ENCODE measurements around the gene MAPKAP1. TPM values are rescaled to one million over a fixed set of nuclear protein-coding genes. Genes with fewer than 3 reads are reported as not detected.

MAPKAP1 gene
- total and polyA plus RNA-seq, 2 donors = 61.4 to 97.6 TPM

DNA sequence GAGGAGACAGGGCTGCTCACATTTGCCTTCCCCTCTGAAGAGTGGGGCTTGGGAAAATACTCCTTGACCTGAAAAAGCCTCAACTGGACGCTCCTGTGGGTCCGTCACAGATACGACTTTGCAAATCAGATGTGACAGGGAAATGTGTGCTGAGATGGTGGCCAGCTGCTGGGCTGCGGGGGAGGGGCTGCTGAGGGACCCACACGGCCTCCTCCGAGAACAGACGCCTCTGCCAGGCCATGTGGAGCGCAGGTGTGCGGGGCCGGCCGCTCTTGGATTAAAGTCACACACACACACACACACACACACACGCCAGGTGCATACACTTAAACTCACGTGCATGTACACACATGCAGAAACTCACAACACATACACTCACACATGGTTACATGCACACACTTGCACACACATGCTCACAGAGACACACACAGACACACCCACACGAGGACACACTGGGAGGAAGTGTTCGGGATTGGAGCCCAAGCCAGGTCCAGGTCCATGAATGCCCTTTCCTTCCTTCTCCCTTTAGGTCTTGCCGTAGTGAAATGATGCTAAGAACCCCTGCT is 278.0 kb downstream of the MAPKAP1 start:
- 65% methylated on average over 16 of the region's 16 CpGs for WGBS
- no peak overlapping the region for H3K27ac ChIP-seq (ENCODE audit: low read depth)
- no peak overlapping the region for H3K4me3 ChIP-seq (ENCODE audit: low read depth, low read length)
- no peak for DNase-seq (ENCODE audit: extremely low spot score)
- no peaks in the 10 kb centered on the region for H3K4me1 ChIP-seq (ENCODE audit: insufficient read depth)
- no peaks in the 10 kb centered on the region for H3K36me3 ChIP-seq (ENCODE audit: insufficient read depth)

DNA sequence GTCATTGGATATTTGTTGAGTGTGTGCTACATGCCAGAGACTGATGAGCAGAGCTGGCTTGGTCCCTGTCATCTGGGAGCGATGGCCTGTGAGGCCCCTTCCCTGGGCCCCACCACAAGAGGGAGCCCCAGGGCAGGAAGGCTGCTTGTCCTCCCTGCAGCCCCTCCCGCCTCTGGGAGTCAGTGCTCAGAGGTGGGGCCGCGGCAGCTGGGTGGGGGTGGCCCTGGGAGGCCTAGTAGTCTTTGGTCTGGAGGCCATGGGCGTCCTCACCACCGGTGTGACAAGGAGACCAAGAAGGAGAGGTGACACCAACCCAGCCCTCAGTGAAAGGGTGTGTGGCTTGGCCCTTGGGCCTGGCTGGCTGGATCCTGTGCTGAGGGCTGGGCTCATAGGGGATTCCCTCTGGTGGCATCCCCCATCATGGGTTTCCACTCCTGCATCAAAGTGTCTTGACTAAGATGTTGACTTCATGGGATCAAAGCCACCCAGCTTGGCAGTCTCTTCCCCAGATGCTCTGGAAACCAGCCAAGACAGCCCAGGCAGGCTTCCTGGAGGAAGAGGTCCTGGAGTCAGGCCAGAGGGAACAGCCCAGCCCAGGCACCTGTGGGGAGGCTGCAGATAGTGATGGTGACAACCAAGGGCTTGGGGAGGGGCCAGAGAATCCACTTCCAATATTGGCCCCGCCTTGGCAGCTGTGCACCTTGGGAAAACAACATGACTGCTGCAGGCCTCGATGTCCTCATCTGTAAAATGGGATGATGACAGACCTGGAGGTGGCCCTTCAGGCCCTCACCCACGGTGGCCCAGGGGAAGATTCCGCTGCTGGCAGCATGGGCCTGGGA is 278.7 kb downstream of the MAPKAP1 start:
- no peak overlapping the region for H3K27ac ChIP-seq (ENCODE audit: low read depth)
- no peak for DNase-seq (ENCODE audit: extremely low spot score)
- 87% methylated on average over 10 of the region's 10 CpGs for WGBS

GRCh38 chr9:125427556-125427955 is 279.5 kb downstream of the MAPKAP1 start:
- Histone ChIP-seq H3K27ac (ENCODE audit: low read depth) (no peak overlapping the region), H3K36me3 (ENCODE audit: insufficient read depth) (no peaks in the 10 kb centered on the region), H3K4me1 (ENCODE audit: insufficient read depth) (no peaks in the 10 kb centered on the region), H3K4me3 (ENCODE audit: low read depth, low read length) (no peak overlapping the region)
- WGBS = 95% methylated on average over 18 of the region's 18 CpGs
- DNase-seq (ENCODE audit: extremely low spot score) = no peak

More for the DNA sequence above, 278.7 kb downstream of the MAPKAP1 start:
- no peaks in the 10 kb centered on the region for H3K4me1 ChIP-seq (ENCODE audit: insufficient read depth)
- no peak overlapping the region for H3K4me3 ChIP-seq (ENCODE audit: low read depth, low read length)
- no peaks in the 10 kb centered on the region for H3K36me3 ChIP-seq (ENCODE audit: insufficient read depth)

DNA sequence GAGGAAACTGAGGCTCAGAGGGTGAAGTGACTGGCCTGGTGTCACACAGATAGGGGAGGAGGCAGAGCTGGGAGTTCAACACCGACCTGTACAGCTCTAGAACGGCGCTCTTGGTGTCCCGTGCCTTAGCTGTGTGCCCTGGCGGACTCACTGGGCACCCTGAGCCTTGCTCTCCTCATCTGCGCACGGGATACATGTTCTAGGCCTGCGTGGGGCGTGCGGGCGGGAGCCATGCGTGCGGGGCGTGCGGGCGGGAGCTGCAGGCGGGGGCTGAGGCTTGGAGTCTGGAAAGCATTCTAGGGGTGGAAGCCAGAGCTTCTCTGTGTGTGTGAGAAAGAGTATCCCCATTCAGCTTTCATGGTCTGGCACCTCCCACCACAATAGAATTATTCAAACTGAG is 280.1 kb downstream of the MAPKAP1 start:
- Histone ChIP-seq H3K27ac (ENCODE audit: low read depth) (no peak overlapping the region), H3K4me3 (ENCODE audit: low read depth, low read length) (no peak overlapping the region), H3K36me3 (ENCODE audit: insufficient read depth) (no peaks in the 10 kb centered on the region), H3K4me1 (ENCODE audit: insufficient read depth) (no peaks in the 10 kb centered on the region)
- no peak for DNase-seq (ENCODE audit: extremely low spot score)
- WGBS = 85% methylated on average over 17 of the region's 17 CpGs

GRCh38 chr9:125425901-125426515 is 281.0 kb downstream of the MAPKAP1 start:
- DNase-seq (ENCODE audit: extremely low spot score) = no peak
- Histone ChIP-seq H3K4me3 (ENCODE audit: low read depth, low read length) (no peak overlapping the region), H3K4me1 (ENCODE audit: insufficient read depth) (no peaks in the 10 kb centered on the region), H3K27ac (ENCODE audit: low read depth) (no peak overlapping the region), H3K36me3 (ENCODE audit: insufficient read depth) (no peaks in the 10 kb centered on the region)
- 89% methylated on average over 14 of the region's 14 CpGs for WGBS

GRCh38 chr9:125425170-125425897 is 281.7 kb downstream of the MAPKAP1 start:
- no peak overlapping the region for H3K27ac ChIP-seq (ENCODE audit: low read depth)
- 35% methylated on average over 19 of the region's 19 CpGs for WGBS
- H3K36me3 ChIP-seq (ENCODE audit: insufficient read depth) = no peaks in the 10 kb centered on the region
- H3K4me3 ChIP-seq (ENCODE audit: low read depth, low read length) = no peak overlapping the region
- no peaks in the 10 kb centered on the region for H3K4me1 ChIP-seq (ENCODE audit: insufficient read depth)
- DNase-seq (ENCODE audit: extremely low spot score) = peak; percentile 79

DNA sequence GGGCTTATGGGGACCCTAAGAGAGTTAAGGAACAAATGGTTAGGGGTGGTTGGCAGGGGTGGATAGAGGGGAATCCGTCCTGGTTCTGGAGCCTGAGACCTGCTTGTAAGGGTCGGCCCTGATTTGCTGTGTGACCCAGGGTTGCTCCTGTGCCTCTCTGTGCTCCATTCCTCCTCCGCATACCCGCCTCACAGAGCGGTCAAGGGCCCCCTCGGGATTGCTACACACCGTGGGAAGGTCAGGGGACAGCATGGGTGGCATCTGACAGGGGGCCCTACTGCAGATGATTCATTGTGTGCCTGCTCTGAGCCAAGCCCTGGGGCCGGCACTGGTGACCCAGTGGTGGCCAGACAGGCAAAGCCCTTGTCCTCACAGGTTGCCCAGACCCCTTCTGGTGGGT is 283.0 kb downstream of the MAPKAP1 start:
- H3K4me3 ChIP-seq (ENCODE audit: low read depth, low read length) = no peak overlapping the region
- DNase-seq (ENCODE audit: extremely low spot score) = no peak
- 95% methylated on average over 8 of the region's 8 CpGs for WGBS
- no peak overlapping the region for H3K27ac ChIP-seq (ENCODE audit: low read depth)
- H3K4me1 ChIP-seq (ENCODE audit: insufficient read depth) = no peaks in the 10 kb centered on the region
- no peaks in the 10 kb centered on the region for H3K36me3 ChIP-seq (ENCODE audit: insufficient read depth)

DNA sequence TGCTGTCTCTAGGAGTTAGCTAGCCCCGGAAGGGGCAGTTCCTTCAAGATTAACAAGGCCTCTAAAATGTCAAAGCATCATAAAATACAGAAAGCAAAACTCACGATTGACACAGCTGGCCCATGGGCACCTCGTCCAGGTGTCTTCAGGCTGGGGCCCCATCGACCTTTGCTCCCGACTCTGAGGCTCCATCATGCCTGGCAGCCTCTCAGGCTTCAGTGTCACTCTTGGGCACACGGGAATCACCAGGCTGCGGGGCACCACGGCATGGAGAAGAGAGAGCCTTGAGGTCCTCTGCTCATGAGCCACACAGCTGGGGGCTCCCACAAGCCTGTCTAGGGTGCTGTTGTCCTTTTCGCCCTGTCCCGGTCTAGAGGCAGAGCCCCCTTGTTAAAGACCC is 284.2 kb downstream of the MAPKAP1 start:
- no peak overlapping the region for H3K27ac ChIP-seq (ENCODE audit: low read depth)
- no peak overlapping the region for H3K4me3 ChIP-seq (ENCODE audit: low read depth, low read length)
- DNase-seq (ENCODE audit: extremely low spot score) = no peak
- WGBS = 92% methylated on average over 10 of the region's 10 CpGs
- H3K36me3 ChIP-seq (ENCODE audit: insufficient read depth) = no peaks in the 10 kb centered on the region
- H3K4me1 ChIP-seq (ENCODE audit: insufficient read depth) = no peaks in the 10 kb centered on the region

GRCh38 chr9:125421591-125422181 is 285.3 kb downstream of the MAPKAP1 start:
- H3K4me3 ChIP-seq (ENCODE audit: low read depth, low read length) = no peak overlapping the region
- H3K4me1 ChIP-seq (ENCODE audit: insufficient read depth) = no peaks in the 10 kb centered on the region
- no peak for DNase-seq (ENCODE audit: extremely low spot score)
- H3K27ac ChIP-seq (ENCODE audit: low read depth) = no peak overlapping the region
- no peaks in the 10 kb centered on the region for H3K36me3 ChIP-seq (ENCODE audit: insufficient read depth)
- WGBS = 86% methylated on average over 13 of the region's 13 CpGs

- Histone ChIP-seq H3K27ac (ENCODE audit: low read depth) (no peak overlapping the region), H3K36me3 (ENCODE audit: insufficient read depth) (no peaks in the 10 kb centered on the region), H3K4me1 (ENCODE audit: insufficient read depth) (no peaks in the 10 kb centered on the region), H3K4me3 (ENCODE audit: low read depth, low read length) (no peak overlapping the region)
- 90% methylated on average over 6 of the region's 6 CpGs for WGBS
- DNase-seq (ENCODE audit: extremely low spot score) = no peak
Measured at GRCh38 chr9:125421166-125421565, 285.8 kb downstream of the MAPKAP1 start.

- no peak for DNase-seq (ENCODE audit: extremely low spot score)
- H3K36me3 ChIP-seq (ENCODE audit: insufficient read depth) = no peaks in the 10 kb centered on the region
- H3K4me1 ChIP-seq (ENCODE audit: insufficient read depth) = no peaks in the 10 kb centered on the region
- H3K4me3 ChIP-seq (ENCODE audit: low read depth, low read length) = no peak overlapping the region
- WGBS = 81% methylated on average over 3 of the region's 3 CpGs
- no peak overlapping the region for H3K27ac ChIP-seq (ENCODE audit: low read depth)
Measured at GRCh38 chr9:125418404-125418803, 288.6 kb downstream of the MAPKAP1 start.

- H3K27ac ChIP-seq (ENCODE audit: low read depth) = no peak overlapping the region
- DNase-seq (ENCODE audit: extremely low spot score) = no peak
- WGBS = 93% methylated on average over 8 of the region's 8 CpGs
- H3K4me1 ChIP-seq (ENCODE audit: insufficient read depth) = no peaks in the 10 kb centered on the region
- H3K36me3 ChIP-seq (ENCODE audit: insufficient read depth) = no peaks in the 10 kb centered on the region
- H3K4me3 ChIP-seq (ENCODE audit: low read depth, low read length) = no peak overlapping the region
Measured at GRCh38 chr9:125416517-125416916, 290.5 kb downstream of the MAPKAP1 start.
